ENCODE measurements around the gene EPHB1.

DNA sequence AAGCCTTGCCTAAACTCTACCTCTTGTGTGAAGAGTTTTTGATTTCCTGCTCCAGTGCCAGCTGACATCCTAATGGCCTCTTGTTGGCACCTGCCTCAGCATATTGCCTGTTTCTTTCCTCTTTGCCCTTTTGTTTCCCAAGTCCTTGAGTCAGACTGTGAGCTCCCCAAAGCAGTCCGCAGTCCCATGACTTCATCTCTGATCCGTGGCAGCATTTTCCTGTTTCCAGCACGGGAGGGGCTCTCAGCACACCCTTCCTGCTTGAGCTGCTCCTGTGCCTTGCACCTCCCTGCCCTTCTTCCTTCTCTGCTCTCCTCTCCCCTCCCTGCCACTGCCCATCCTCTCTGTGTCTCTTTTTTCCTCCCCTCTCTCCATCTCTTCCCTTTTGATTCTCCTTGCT lies 179.6 kb downstream of the EPHB1 start:
- TF ChIP-seq, protein P1, sequence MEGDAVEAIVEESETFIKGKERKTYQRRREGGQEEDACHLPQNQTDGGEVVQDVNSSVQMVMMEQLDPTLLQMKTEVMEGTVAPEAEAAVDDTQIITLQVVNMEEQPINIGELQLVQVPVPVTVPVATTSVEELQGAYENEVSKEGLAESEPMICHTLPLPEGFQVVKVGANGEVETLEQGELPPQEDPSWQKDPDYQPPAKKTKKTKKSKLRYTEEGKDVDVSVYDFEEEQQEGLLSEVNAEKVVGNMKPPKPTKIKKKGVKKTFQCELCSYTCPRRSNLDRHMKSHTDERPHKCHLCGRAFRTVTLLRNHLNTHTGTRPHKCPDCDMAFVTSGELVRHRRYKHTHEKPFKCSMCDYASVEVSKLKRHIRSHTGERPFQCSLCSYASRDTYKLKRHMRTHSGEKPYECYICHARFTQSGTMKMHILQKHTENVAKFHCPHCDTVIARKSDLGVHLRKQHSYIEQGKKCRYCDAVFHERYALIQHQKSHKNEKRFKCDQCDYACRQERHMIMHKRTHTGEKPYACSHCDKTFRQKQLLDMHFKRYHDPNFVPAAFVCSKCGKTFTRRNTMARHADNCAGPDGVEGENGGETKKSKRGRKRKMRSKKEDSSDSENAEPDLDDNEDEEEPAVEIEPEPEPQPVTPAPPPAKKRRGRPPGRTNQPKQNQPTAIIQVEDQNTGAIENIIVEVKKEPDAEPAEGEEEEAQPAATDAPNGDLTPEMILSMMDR (conservative IDR thresholded peaks at IDR 0.05) = no peak
- no peak for TF ChIP-seq ZFX (IDR thresholded peaks at IDR 0.05)

Measured in C4-2B (cell line).